GM18951 (cell line): Measurements from ENCODE around the gene GDA.

Experiments
- POLR2A ChIP-seq: IDR thresholded peaks from 4 replicates; pipeline ENCODE4 v1.6.1; 2011; ENCODE audit warnings: mild to moderate bottlenecking; ENCODE audit not compliant: insufficient read length, insufficient read depth; ENCODE audit errors: extremely low read depth
- in situ Hi-C: fragments of 300-500 bp; cut with MboI; formaldehyde crosslinking; loops from one replicate; pipeline ENCODE4 v1.12.0; 2022; ENCODE audit warnings: low sequenced_read_pairs, mixed read lengths, inconsistent platforms; ENCODE audit not compliant: unreplicated experiment

Gene GDA

DNA sequence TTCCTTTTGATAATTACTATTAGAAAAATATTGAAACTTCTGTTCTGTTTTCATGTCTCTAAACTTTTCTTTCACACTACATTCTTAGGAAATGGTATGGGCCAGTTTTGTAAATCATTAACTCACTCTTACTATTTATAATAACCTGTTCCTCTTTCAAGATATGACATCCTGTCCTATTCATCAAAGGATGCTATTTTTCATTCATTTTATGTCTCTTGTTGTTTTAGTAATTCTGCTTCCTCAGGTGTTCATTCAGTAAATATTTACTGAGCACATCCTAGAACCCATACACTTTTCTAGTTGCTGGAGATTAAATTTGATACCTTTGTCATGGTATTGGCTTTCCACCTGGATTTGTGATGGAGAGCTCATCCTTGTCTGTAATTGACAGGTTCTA, 58.0 kb downstream of the GDA start:
- in situ Hi-C loops: no loop called here
- no peak for TF ChIP-seq POLR2A

DNA sequence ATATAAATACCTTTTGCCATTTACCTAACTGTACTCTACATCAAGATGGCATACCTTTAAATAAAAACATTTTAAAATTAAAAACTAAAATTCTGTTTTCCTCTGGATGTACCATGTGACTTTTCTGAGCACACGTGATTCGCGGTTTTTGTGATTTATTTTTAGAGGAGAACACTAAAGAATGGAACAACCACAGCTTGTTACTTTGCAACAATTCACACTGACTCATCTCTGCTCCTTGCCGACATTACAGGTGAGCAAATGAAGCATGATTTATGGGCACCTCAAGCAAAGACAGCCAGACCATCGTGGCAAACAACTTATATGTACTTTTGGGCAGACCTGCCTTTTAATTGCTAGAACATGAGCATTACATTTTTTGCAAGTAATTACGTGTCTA, 61.3 kb downstream of the GDA start:
- in situ Hi-C loops: no loop called here
- TF ChIP-seq POLR2A: no peak

DNA sequence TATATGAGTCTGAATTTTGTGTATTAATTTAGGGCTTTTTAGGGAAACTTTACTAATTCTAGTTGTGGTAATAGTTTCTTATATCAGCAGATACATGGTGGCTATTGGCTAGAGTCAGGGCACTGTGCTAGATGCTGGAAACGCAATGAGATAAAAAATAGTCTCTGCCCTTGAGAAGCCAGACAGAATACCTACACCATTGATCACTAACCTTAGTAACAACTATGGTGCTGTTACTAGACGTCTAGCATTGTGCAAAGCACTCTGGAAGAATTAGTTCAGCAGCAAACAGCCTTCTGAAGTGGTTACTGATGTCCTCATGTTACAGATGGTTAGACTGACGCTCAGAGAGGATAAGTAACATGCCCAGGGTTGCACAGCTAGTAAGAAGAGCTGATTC, 61.8 kb downstream of the GDA start:
- in situ Hi-C loops: no loop called here

DNA sequence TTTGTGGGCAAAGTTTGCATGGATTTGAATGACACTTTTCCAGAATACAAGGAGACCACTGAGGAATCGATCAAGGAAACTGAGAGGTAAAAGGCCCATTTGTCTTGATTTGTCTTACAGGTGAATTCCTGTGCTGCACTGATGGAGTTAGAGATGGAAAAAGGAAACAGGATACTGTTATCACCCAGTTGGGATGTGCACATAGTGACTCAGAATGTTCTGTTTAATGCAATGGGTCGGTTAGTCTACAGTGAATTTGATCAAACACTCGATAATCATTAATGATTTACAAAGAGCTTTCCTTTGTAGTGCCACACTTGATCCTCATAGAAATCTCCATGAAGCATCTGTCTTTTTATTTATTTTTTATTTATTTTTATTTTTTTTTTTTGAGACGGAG, 64.7 kb downstream of the GDA start:
- in situ Hi-C loops: no loop called here
- no peak for TF ChIP-seq POLR2A

More for the DNA sequence above, 61.8 kb downstream of the GDA start:
- no peak for TF ChIP-seq POLR2A

DNA sequence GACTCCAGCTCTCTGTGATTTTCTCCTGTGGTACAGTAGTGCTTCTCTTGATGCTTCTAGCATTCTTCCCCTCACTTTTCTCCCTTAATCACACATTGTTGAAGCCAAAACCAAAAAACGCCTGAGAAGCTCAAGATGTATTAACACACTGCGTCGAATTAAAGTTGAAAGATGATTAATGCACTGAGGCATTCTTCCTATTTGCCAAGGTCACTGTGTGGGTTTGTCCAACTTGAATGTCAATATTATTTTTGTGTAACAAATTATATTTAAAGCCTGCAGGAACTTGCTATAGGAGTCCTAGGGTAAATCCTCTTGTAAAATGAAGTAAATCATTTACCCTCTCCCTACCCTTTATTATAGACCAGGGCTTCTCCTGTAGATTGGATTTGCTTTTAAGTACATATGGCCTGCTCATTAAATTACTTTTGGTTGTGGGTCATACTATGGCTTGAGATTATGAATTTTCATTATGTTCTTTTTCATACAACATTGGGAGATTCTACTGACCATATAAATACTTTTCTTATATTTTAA, 68.1 kb downstream of the GDA start:
- in situ Hi-C loops: no loop called here
- no peak for TF ChIP-seq POLR2A

DNA sequence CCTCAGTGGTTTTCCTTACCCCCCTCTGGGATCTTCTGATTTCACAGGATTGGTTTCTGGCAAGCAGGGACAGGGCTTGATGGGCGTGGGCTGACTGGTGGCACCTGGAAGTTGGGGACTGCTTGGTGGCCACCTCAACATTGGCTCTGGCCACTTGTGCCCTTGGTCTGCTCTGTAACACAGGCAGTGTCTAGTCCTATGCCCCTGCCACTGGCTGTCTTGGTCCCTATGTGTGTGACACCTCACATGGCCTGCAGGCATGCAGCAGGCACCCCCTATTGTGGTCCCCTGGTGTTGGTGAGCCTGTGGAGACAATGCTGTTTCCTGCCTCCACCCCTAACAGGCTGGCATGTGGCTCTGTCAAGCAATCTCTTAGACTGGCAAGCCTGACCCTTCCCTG, 71.3 kb downstream of the GDA start:
- TF ChIP-seq POLR2A: no peak
- in situ Hi-C loops: no loop called here

DNA sequence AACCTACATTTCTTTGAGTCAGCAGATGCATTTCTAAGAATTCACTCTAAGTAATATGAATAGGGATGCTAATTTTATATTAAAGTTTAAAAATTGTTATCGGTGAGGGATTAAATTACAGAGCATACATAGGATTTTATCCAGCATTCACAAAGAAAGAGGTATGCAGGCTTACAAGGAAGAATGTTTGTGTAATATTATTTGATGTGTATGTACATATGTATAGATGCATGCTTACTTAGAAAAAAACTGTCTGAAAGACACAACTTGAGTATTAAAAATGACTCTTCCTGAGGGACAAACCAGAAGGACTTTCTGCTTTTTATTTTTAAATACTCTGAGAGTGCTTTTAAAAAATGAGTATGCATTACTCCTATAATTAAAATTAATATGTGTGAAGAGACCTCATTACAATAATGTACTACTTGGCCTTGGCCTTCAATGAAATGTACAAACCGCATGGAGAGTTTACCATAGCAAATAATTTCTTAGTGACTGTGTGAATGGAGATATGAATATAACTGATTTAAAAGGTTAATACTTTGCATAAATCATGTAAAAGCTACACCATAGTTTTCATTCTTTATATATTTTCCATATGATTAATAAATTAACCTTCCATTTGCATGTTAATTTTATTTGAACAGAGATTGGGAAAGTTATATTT, 77.0 kb downstream of the GDA start:
- in situ Hi-C loops: no loop called here
- no peak for TF ChIP-seq POLR2A

DNA sequence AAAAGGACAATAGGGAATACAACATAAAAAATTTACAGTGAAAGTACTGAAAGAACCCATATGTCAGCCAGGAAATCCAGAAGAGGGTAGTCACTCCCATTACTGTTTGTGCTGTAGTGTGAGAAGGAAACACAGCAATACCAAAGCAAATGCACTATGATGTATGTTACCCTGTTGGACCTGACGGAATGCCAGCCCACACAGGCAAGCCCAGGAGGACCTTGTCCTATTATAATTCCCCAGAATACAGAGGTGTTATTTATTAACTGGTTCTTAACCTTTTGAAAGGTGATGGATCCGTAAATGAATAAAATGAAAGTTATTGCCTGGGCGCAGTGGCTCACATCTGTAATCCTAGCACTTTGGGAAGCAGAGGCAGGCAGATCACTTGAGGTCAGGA, 79.0 kb downstream of the GDA start:
- TF ChIP-seq POLR2A: no peak
- in situ Hi-C loops: no loop called here

DNA sequence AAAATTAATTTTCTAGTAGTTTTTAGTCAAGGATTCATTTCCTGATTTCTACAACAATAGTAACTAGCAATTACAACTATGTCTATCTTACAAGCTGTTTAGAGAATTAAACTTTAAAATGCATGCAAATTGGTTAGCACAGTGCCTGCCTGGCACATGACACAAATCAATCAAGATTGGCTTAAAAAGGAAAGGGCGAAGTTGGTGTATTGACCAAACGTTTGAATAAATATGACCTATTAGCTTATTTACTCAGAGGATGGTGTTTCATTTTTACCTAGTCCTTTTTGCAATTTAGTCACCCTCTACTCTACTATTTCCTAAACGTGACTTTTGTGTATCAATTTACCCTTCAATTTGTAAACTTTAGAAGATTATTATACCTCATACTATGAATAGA, 83.5 kb downstream of the GDA start:
- TF ChIP-seq POLR2A: no peak
- in situ Hi-C loops: no loop called here

DNA sequence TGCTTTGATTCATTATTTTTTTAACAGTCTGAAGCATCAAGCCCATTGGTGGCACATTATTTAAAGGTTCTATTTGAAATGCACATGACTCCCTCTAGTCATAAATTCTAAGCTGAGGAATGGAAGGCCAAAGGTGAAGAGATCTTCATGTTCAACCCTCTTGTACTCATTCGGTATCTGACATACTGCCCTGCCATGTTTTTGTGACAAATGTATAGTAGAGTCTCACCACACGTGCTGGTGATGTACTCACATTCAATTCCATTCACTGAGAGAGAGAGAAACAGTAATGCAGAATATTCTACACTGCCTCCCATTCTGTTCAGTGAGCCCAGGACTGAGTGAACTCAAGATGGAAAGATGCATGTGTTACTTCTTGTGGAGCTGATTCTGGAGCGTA, 98.3 kb downstream of the GDA start:
- in situ Hi-C loops: no loop called here
- no peak for TF ChIP-seq POLR2A

DNA sequence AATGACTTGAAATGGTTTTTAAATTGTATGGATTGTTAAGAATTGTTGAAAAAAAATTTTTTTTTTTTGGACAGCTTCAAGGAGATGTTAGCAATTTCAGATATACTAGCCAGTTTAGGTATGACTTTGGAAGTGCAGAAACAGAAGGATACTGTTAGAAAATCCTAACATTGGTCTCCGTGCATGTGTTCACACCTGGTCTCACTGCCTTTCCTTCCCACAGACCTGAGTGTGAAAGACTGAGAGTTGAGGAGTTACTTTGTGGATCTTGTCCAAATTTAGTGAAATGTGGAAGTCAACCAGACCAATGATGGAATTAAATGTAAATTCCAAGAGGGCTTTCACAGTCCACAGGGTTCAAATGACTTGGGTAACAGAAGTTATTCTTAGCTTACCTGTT, 102.3 kb downstream of the GDA start:
- TF ChIP-seq POLR2A: no peak
- in situ Hi-C loops: no loop called here

DNA sequence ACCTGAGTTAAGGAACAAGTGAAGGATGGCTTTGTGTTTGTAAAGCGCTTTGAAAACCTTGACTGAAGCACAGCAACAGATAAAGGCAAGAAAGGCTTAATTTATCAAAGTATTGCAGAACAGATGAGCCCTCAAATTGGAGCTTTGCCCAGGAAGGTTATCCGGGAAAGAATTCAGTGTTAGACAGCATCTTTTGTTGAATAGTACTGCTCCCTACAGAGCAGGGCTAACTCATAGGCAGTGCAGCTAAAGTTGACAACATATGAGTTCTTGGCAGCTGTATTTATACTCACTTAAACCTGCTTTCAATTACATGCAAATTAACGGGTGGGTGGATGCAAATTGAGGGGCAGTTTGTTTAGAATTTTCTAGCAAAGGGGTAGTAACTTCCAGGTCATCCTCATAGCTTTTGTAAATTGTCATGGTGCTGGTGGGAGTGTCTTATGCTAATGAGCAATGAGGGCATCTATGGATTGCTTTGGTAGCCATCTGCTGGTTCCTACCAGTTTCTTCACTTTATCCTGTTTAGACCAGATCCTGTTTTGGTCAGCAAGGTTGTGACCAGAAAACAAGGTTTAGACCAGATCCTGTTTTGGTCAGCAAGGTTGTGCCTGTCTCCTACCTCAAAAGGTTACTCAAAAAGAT, 105.8 kb downstream of the GDA start:
- no peak for TF ChIP-seq POLR2A
- in situ Hi-C loops: no loop called here

DNA sequence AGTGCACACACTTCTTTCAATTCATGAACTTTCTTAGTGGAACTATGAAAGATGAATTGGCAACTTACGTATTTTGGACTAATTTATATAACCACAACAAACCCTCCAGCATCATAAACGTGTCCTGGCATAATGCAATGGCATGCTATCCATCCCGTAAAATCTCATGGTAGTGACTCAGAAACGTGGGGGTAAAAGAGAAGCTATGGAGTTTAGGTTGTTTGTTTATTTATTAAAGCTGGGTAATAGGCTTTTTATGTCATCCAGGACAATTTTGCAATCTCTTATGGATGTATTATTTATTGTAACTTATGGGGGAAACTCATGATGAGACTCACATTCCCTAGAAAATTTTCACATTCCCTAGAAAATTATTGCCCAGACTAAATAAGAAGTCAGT, 106.3 kb downstream of the GDA start:
- in situ Hi-C loops: no loop called here
- no peak for TF ChIP-seq POLR2A

DNA sequence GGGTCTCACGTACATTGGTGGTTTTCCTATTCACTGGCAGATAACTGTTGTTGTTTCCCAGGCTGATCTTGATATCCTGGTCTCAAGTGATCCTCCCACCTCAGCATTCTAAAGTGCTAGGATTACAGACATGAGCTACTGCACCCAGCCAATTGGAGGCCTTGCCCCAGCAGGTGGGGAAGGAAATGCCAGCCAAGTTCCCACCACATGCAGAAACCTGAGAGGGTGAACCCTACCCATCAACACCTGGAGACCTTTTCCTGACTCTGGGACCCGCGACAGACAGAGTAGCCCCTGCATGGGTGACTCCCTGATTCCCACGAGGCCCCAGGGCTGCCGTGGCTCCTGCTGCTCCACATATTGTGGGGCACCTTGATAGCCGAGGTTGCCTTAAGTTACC, 107.7 kb downstream of the GDA start:
- no peak for TF ChIP-seq POLR2A
- in situ Hi-C loops: no loop called here
